ENCODE measurements around the gene ONECUT3. TPM values are rescaled to one million over a fixed set of nuclear protein-coding genes. Genes with fewer than 3 reads are reported as not detected.

ONECUT3 gene
- total and polyA plus RNA-seq, 10 of the 15 experiments (the other 5 are each of a cell fraction or from before 2014, with no cell fraction given): not detected

DNA sequence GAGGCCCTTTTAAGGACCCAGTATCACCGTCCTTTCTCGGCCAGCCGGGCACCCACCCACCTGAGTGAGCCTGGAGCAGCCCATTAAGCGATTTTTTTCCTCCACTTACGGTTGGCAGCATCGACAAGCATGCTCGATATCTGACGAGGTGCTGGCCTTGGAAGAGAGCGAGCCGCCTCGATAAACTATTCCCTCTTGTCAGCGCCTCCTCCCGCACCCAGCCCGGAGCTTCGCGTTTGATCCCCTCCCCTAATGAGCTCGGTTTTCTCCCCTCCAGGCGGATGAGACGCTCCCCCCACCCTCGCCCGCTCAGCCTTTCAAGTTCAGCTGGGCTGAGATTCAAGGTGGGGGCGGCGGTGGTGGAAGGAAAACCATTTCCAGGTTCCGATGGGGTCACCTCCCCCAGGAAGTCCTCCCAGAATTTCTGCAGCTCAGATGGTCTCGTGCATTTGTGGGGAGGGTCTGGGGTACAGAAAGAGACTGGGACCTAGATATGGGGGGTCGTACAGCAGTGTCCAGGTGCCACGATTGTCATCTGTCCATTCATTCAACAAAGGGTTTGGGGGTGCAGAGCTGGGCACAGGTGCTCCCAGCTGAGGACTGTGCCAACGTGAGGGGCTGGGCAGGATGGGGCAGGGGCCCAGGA is 18.9 kb upstream of the ONECUT3 start (continued):
- TF ChIP-seq ATF7 (IDR thresholded peaks at IDR 0.05; ENCODE audit: low read depth): no peak
- TF ChIP-seq ZZZ3 (IDR thresholded peaks at IDR 0.05; ENCODE audit: control insufficient read depth, insufficient read length, low read depth): no peak
- TF ChIP-seq STAT3 (IDR thresholded peaks at IDR 0.05; ENCODE audit: low read depth, low read length): no peak
- TF ChIP-seq ZNF207 (IDR thresholded peaks at IDR 0.05; ENCODE audit: borderline replicate concordance): no peak
- TF ChIP-seq RFX5 (IDR thresholded peaks at IDR 0.05; ENCODE audit: low read depth, low read length): no peak

GRCh38 chr19:1736280-1736679 is 17.0 kb upstream of the ONECUT3 start:
- H3K9ac ChIP-seq (ENCODE audit: control insufficient read depth, insufficient read depth, low read length): no peak overlapping the region
- no peak for TF ChIP-seq STAT3 (IDR thresholded peaks at IDR 0.05; ENCODE audit: low read depth, low read length)
- TF ChIP-seq ZNF217 (IDR thresholded peaks at IDR 0.05): no peak
- TF ChIP-seq, protein P1, sequence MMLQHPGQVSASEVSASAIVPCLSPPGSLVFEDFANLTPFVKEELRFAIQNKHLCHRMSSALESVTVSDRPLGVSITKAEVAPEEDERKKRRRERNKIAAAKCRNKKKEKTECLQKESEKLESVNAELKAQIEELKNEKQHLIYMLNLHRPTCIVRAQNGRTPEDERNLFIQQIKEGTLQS (IDR thresholded peaks at IDR 0.05; ENCODE audit: borderline replicate concordance, extremely low read depth, low read depth, low read length): no peak
- TF ChIP-seq STAT1 (conservative IDR thresholded peaks at IDR 0.05): no peak
- no peak for TF ChIP-seq MTA3 (IDR thresholded peaks at IDR 0.05; ENCODE audit: borderline replicate concordance, low read length)
- no peak for TF ChIP-seq ZNF384 (IDR thresholded peaks at IDR 0.05; ENCODE audit: borderline replicate concordance, low read depth, low read length)
- no peak for TF ChIP-seq USF2 (IDR thresholded peaks at IDR 0.05; ENCODE audit: borderline replicate concordance, low read depth, low read length)
- no peak for TF ChIP-seq ZNF207 (IDR thresholded peaks at IDR 0.05; ENCODE audit: borderline replicate concordance)
- TF ChIP-seq, protein P2, sequence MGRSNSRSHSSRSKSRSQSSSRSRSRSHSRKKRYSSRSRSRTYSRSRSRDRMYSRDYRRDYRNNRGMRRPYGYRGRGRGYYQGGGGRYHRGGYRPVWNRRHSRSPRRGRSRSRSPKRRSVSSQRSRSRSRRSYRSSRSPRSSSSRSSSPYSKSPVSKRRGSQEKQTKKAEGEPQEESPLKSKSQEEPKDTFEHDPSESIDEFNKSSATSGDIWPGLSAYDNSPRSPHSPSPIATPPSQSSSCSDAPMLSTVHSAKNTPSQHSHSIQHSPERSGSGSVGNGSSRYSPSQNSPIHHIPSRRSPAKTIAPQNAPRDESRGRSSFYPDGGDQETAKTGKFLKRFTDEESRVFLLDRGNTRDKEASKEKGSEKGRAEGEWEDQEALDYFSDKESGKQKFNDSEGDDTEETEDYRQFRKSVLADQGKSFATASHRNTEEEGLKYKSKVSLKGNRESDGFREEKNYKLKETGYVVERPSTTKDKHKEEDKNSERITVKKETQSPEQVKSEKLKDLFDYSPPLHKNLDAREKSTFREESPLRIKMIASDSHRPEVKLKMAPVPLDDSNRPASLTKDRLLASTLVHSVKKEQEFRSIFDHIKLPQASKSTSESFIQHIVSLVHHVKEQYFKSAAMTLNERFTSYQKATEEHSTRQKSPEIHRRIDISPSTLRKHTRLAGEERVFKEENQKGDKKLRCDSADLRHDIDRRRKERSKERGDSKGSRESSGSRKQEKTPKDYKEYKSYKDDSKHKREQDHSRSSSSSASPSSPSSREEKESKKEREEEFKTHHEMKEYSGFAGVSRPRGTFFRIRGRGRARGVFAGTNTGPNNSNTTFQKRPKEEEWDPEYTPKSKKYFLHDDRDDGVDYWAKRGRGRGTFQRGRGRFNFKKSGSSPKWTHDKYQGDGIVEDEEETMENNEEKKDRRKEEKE (IDR thresholded peaks at IDR 0.05): no peak
- no peak for TF ChIP-seq ETV6 (conservative IDR thresholded peaks at IDR 0.05 in 1 of 2, IDR thresholded peaks at IDR 0.05 in 1 of 2; ENCODE audit: borderline replicate concordance in 1 of 2, low read depth in 1 of 2)
- no peak for TF ChIP-seq POLR2AphosphoS5 (IDR thresholded peaks at IDR 0.05; ENCODE audit: low read length)
- no peak for TF ChIP-seq IKZF2 (IDR thresholded peaks at IDR 0.05)
- TF ChIP-seq PKNOX1 (IDR thresholded peaks at IDR 0.05): no peak
- ATAC-seq (no peak), FAIRE-seq (no peak), DNase-seq (ENCODE audit: low read depth, low spot score) (no peak)
- no peak overlapping the region for H3K27ac ChIP-seq (ENCODE audit: control insufficient read depth, insufficient read depth)
- H3K79me2 ChIP-seq (ENCODE audit: control insufficient read depth, insufficient read depth, low read length): no peaks in the 10 kb centered on the region
- H3K4me3 ChIP-seq: no peak overlapping the region
- no peaks in the 10 kb centered on the region; the same call in 2 of the 3 replicates for H3K9me3 ChIP-seq (replicated peaks; ENCODE audit: control insufficient read depth, insufficient read depth, low read length)
- no peaks in the 10 kb centered on the region; a peak in 1 of 4 replicates for H3K27me3 ChIP-seq (replicated peaks in 1 of 2; ENCODE audit: control insufficient read depth in 2 of 2, insufficient read depth in 2 of 2, low read length in 1 of 2)
- ChIA-PET RAD21 (ENCODE audit: unreplicated experiment) (no interaction called here), CTCF (interaction anchor here (0.9 kb wide), 1 partner anchor 231 kb away, joined by 3 read pairs; no protein-coding TSS in a partner anchor), POLR2A (no interaction called here), SMC1A (ENCODE audit: uncharacterized antibody, unreplicated experiment) (interaction anchor here (0.6 kb wide), 1 partner anchor 406 kb away, joined by 3 read pairs; no protein-coding TSS in a partner anchor)
- 42% methylated on average over 3 of the region's 3 CpGs for WGBS (ENCODE audit: insufficient coverage, insufficient replicate concordance, low lambda C conversion rate, missing lambda C conversion rate)
- H4K20me1 ChIP-seq (ENCODE audit: control insufficient read depth, insufficient read depth): no peaks in the 10 kb centered on the region
- H2AFZ ChIP-seq (ENCODE audit: control insufficient read depth, low read depth, low read length): no peak overlapping the region
- BruUV-seq (replicated peaks): no TSS peak
- H3K4me1 ChIP-seq (ENCODE audit: control insufficient read depth, insufficient read depth, low read length): no peaks in the 10 kb centered on the region
- H3K4me2 ChIP-seq (ENCODE audit: control insufficient read depth, insufficient read depth): no peak overlapping the region
- intact Hi-C loops (cut with micrococcal nuclease; ENCODE audit: unreplicated experiment): no loop called here
- H3K36me3 ChIP-seq (ENCODE audit: control insufficient read depth in 2 of 2, insufficient read depth in 2 of 2, low read length in 1 of 2): no peaks in the 10 kb centered on the region
- in situ Hi-C loops (cut with MboI): no loop called here
